Germinal center (tissue), 1 donor: ENCODE results near the gene DNAH10.

ENCODE experiments used
- DNase-seq: peaks from one replicate; pipeline ENCODE4 v3.0.0; 2012; ENCODE audit warnings: mixed read lengths, low spot score

Gene DNAH10

DNA sequence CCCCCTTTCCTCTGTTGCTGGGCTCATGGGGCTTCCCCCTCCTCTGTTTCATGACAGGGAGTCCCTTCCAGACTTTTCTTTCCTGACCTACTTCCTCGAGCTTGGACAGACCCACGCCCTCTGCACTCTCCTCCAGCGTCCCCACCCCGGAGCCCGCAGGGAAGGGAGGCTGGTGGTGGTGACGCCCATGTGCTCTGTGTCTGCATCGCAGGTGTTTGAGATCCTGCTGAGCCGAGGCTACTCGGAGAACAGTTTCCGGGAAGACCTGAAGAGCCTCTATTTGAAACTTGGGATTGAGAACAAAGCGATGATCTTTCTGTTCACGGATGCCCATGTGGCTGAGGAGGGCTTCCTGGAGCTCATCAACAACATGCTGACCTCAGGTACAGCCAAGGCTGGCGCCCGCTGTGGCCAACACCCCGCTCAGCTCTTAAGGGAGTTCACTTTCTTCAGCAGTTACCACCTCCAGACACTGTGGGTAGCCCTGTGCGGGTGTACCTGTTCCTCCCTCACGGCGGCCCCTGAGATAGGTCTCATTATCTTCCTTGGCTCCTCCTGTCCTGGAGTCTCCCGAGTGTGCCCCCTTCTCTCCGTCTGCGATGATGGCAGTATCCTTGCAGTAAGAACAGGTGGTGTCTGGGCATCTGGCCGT is 125.0 kb downstream of the DNAH10 start:
- no peak for DNase-seq

GRCh38 chr12:123888989-123889388 is 126.9 kb downstream of the DNAH10 start:
- DNase-seq = no peak

DNA sequence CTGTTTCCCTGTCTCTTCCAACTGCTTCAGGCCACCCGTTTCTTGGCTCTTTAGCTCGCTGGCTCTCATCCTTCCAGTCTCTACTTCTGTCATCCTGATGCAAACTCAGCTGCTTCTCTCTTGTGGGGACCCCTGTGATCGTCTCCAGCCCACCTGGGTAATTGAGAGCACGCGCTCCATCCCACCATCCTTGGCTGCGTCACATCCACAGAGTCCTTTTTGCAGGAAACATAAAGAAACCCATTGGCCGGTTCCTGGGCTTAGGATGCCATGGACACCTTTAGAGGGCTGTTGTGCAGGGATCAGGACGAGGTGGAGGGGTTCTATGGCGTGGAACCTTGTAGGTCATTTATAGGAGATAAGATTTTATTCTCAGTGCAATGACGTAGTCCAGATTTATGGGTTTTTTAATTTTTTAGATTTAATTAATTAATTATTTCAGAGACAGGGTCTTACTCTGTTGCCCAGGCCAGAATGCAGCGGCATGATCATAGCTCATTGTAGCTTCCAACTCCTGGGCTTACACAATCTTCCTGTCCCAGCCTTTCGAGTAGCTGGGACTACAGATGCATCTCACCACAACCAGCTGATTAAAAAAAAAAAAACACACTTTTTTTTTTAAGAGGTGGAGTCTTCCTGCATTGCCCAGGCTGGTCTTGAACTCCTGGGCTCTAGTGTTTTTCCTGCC is 127.9 kb downstream of the DNAH10 start:
- DNase-seq = no peak

- no peak for DNase-seq
These were observed 128.4 kb downstream of the DNAH10 start for GRCh38 chr12:123890536-123890902.

- DNase-seq = no peak
These were observed 128.9 kb downstream of the DNAH10 start for GRCh38 chr12:123891011-123891410.

DNA sequence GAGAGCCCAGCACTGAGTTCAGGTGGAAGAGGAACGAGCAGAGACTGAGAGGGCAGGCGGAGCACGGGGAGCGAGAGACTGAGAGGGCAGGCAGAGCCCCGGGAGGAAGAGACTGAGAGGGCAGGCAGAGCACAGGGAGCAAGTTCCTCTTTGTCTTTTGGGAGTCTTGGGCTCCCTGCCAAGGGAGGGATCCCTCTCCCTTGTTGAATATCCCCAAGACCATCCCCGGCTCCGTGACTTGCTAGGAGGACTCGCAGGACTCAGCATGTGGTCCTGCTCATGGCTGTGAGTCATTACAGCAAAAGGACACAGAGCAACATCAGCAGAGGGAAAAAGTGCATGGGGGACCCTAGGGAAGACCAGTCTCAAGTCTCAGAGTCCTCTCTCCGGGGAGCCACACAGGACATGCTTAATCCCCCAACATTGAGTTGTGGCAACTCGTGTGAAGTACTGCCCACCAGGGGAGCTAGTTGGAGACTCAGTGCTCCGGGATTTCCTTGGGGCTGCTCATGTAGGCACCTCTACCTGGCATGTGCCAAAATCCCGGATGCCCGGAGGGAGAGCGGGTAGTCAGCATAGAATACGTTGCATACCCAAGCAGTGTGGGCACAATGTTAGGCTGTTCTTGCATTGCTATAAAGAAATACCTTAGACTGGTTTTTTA is 129.5 kb downstream of the DNAH10 start:
- DNase-seq = no peak

- no peak for DNase-seq
These were observed 130.1 kb downstream of the DNAH10 start for GRCh38 chr12:123892180-123892559.

GRCh38 chr12:123892853-123893252 is 130.8 kb downstream of the DNAH10 start:
- DNase-seq = no peak

GRCh38 chr12:123893276-123893675 is 131.2 kb downstream of the DNAH10 start:
- no peak for DNase-seq

DNA sequence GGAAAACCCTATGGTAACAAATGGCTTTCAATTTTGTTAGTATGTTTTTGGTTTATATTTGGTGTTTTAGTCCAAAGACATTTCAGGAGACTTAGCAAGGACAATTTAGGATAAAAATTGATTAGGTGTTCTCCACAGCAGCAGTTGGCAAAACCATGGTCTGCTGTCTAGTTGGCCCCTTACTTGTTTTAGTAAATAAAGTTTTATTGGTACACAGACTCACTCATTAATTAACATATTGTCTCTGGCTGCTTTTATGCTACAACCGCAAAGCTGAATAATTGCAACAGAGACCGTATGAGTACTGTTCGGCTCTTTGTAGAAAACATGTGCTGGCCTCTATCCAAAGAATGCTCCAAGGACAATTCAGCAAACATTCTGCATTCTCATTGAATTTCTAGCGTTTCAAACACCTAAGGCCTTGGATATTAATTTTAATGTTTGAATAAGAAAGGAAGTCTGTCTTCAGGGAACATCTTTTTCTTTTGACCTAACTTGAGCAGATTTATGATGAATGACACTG is 132.8 kb downstream of the DNAH10 start:
- no peak for DNase-seq

DNA sequence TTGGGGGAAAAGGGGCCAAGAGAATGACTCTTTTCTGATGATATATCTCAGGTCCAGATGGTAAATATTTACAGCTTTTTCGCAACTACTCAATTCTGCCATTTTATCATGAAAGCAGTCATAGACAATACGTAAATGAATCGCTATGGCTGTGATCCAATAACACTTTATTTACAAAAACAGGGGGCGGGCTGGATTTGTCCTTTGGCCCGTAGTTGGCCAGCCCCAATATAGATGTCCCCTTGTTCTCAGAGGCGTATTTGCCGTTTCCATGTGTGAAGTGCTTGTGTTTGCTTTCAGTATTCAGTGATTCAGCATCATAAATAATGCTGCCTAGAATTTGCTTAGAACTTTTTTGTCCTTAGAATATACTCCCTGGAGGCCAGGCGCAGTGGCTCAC is 133.3 kb downstream of the DNAH10 start:
- DNase-seq = no peak

- no peak for DNase-seq
These were observed 134.7 kb downstream of the DNAH10 start for GRCh38 chr12:123896767-123897166.

- DNase-seq = no peak
These were observed 135.1 kb downstream of the DNAH10 start for GRCh38 chr12:123897221-123897620.

DNA sequence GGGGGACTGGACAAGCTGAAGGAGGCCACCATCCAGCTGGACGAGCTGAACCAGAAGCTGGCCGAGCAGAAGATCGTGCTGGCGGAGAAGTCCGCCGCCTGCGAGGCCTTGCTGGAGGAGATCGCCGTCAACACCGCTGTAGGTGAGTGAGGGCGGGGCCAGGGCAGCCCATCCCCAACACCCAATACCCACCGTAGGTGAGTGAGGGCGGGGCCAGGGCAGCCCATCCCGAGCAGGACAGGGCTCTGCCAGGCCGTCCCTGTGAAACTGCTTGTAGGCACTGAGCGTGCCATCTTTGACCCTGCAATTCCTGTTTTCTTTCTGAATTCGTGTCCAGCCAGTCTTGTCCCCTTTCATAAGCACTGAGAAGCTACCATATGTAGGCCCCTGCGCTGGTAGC is 136.6 kb downstream of the DNAH10 start:
- no peak for DNase-seq

DNA sequence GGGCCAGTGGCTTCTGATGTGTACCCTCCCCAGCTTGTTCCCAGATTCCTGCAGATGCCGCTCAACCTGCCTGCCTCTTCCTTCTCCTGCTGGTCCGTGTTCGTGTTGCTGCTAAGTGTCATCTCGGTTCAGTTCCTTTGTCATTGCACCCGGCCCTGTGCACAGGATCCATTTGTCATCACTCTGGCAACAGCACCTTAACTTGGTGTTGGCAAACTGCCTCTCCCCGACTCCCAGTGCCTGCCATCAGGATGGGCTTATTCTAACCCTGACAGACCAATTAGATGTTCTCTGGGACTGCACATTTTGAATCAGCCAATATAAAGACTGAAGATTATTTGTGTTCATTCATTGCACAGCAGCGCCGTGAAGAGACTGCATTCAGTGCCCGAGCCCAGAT is 137.3 kb downstream of the DNAH10 start:
- no peak for DNase-seq

DNA sequence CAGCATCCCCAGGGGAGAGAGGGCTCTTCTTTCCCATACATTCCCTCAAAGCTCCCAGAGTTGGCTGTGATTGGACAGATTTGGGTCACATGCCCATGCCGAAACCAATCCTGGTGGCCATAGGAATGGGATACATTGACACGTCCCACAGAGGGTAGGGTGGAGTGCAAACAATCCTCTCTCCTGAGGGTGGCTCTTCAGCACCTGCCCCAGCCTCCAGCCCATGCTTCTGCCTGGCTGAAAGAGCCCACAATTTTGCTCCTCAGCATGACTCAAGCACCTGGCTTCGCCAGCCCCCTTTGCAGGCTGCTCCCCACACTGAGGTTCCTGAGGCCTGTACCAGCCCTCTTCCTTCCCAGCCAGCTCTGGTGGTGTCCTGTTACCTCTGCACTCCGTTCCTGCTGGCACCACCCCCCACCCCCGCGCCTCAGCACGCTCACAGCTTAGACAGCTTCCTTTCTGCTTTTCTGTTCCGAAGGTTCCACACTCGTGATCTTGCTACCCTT is 138.8 kb downstream of the DNAH10 start:
- DNase-seq = no peak

DNA sequence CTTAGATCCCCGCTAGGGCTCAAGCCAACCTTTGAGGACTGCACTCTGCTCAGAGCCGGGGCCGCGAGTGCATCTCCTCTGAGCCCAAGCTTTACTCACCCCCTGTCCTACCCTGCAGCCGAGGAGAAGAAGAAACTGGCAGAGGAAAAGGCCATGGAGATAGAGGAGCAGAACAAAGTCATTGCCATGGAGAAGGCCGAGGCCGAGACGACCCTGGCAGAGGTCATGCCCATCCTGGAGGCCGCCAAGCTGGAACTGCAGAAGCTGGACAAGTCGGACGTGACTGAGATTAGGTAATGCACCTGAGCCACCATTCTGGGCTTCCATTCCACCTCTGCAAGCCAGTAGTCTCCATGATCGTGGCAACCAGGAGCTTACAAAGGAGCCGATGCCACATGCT is 140.7 kb downstream of the DNAH10 start:
- DNase-seq = no peak

- no peak for DNase-seq
These were observed 141.4 kb downstream of the DNAH10 start for GRCh38 chr12:123903301-123904065.

GRCh38 chr12:123905319-123905925 is 143.3 kb downstream of the DNAH10 start:
- DNase-seq = peak; percentile 31

DNA sequence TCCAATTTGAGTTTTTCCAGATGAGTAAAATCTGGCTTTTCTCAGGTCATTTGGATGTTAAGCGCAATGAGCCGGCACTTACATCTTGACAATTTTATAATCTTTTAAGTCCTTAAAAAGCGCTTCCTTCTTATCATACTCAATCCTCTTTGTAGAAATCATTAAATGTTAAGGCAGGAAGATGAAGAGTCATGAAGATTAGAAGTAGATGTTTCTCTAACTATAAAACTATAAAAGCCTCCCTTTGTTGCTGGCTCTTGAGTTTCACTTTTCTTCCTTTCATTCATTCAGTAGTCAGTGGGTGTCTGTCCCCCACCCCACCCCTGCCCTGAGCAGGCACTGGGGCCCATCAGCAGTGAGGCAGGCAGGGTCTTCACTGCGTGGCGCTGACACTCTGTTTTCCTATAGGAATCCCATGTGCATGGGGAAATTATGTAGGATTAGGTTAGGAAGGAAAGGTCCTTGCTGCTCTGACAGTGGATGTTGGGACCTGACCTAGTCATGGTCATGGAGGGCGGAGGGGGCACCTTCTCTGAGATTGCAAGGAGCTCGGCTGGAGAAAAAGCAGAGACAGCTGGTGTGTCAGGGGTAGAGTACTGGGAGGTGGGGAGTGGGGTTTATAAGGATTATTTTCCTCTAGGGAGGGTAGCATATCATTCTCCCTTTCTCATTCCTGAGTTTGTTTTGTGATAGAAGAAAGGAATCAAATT is 144.8 kb downstream of the DNAH10 start:
- DNase-seq = no peak
